ENCODE measurements around the gene SLA2.

Gene SLA2

DNA sequence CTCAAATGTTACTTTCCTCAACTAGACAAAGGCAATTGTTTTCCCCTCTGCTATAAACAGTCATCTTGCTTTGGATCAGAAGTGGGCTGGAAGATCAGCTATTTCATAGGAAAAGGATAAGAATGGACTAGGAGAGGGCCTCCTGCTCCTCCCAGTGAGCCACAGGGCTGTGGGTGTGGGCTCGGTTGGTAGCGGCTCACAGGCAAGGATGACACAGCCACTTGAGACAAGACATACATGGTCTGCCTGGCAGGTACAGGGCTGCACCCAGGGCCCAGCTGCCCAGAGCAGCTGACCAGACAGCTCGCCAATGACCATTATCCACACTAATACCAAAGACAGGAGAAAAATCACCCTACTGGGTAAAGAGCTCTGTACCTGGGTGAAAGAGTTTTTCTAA lies 9.0 kb upstream of the SLA2 start:
- no peak for TF ChIP-seq CTCF (IDR thresholded peaks at IDR 0.05; ENCODE audit: insufficient read depth, low read length, poor library complexity, severe bottlenecking)
- H3K4me3 ChIP-seq (replicated peaks; ENCODE audit: low read depth, low read length) = no peak overlapping the region
- no peaks in the 10 kb centered on the region for H3K27me3 ChIP-seq (replicated peaks; ENCODE audit: control insufficient read depth, insufficient read depth, low read length)
- DNase-seq (ENCODE audit: extremely low read depth, insufficient read length) = no peak
- H3K36me3 ChIP-seq (ENCODE audit: control insufficient read depth, insufficient read depth, low read length) = no peaks in the 10 kb centered on the region

DNA sequence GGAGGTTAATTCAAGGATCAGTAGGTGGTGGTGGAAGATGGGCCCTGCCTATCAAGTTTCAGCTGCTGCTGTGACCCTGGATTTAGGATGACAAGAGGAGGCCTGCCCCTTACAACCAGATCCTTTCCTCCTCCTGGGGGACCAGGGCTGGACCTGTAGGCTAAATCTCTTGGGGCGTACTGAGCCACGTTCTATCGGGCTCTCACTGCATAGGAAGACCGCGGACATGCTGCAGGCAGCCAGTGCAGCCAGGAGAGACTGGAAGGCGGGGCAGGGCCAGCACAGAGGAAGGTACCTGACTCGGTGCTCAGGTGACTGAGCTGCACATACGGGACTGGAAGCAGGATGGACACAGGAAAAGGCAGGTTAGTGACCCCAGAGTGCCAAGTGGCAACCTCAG lies 8.5 kb upstream of the SLA2 start:
- Histone ChIP-seq H3K4me3 (replicated peaks; ENCODE audit: low read depth, low read length) (no peak overlapping the region), H3K27me3 (replicated peaks; ENCODE audit: control insufficient read depth, insufficient read depth, low read length) (no peaks in the 10 kb centered on the region), H3K36me3 (ENCODE audit: control insufficient read depth, insufficient read depth, low read length) (no peaks in the 10 kb centered on the region)
- no peak for TF ChIP-seq CTCF (IDR thresholded peaks at IDR 0.05; ENCODE audit: insufficient read depth, low read length, poor library complexity, severe bottlenecking)
- DNase-seq (ENCODE audit: extremely low read depth, insufficient read length) = no peak

- DNase-seq (ENCODE audit: extremely low read depth, insufficient read length) = no peak
- no peak overlapping the region for H3K4me3 ChIP-seq (replicated peaks; ENCODE audit: low read depth, low read length)
- H3K27me3 ChIP-seq (replicated peaks; ENCODE audit: control insufficient read depth, insufficient read depth, low read length) = no peaks in the 10 kb centered on the region
- no peak for TF ChIP-seq CTCF (IDR thresholded peaks at IDR 0.05; ENCODE audit: insufficient read depth, low read length, poor library complexity, severe bottlenecking)
- H3K36me3 ChIP-seq (ENCODE audit: control insufficient read depth, insufficient read depth, low read length) = no peaks in the 10 kb centered on the region
Observed at GRCh38 chr20:36653456-36653855, 7.5 kb upstream of the SLA2 start.

GRCh38 chr20:36647196-36648121 lies 1.5 kb upstream of the SLA2 start:
- TF ChIP-seq CTCF (IDR thresholded peaks at IDR 0.05; ENCODE audit: insufficient read depth, low read length, poor library complexity, severe bottlenecking) = no peak
- no peak for DNase-seq (ENCODE audit: extremely low read depth, insufficient read length)
- no peaks in the 10 kb centered on the region for H3K36me3 ChIP-seq (ENCODE audit: control insufficient read depth, insufficient read depth, low read length)

DNA sequence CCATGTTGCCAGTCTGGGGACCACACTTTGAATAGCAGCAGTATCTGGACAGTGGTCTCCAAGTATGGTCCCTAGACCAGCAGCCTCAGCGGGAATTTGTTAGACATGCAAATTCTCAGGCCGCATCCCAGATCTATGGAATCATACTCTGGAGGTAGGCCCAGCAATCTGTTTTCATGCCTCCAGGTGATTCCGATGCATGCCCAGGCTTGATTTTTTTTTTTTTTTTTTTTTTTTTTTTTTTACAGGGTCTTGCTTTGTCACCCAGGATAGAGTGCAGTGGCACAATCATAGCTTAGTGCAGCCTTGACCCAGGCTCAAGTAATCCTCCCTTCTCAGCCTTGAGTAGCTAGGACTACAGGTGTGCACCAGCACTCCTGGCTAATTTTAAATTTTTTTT lies 682 bp upstream of the SLA2 start:
- DNase-seq (ENCODE audit: extremely low read depth, insufficient read length) = no peak
- TF ChIP-seq CTCF (IDR thresholded peaks at IDR 0.05; ENCODE audit: insufficient read depth, low read length, poor library complexity, severe bottlenecking) = no peak
- Histone ChIP-seq H3K4me3 (replicated peaks; ENCODE audit: low read depth, low read length) (no peak overlapping the region), H3K36me3 (ENCODE audit: control insufficient read depth, insufficient read depth, low read length) (no peaks in the 10 kb centered on the region), H3K27me3 (replicated peaks; ENCODE audit: control insufficient read depth, insufficient read depth, low read length) (no peaks in the 10 kb centered on the region)

More at GRCh38 chr20:36647196-36648121, 1.5 kb upstream of the SLA2 start:
- Histone ChIP-seq H3K27me3 (replicated peaks; ENCODE audit: control insufficient read depth, insufficient read depth, low read length) (no peaks in the 10 kb centered on the region), H3K4me3 (replicated peaks; ENCODE audit: low read depth, low read length) (no peak overlapping the region)

All from GM06990 (cell line).